Stimulated activated naive CD8-positive, alpha-beta T cell treated with anti-CD3 and anti-CD28 coated beads, Interleukin-15, amount 100 ng/mL, for 72 hours (primary cell): Measurements from ENCODE around the gene PRR27.
"Not testable (repeated sequence)": the region's sequence is repeated elsewhere in the genome, so short reads cannot be mapped to it uniquely, and the experiment has no call there.

Experiments used
- ATAC-seq: fragments of 150-1000 bp; cut with Tn5 transposase; 2 replicates; pipeline ENCODE4 v1.10.0; 2021; ENCODE audit warnings: mild to moderate bottlenecking, moderate library complexity
- DNase-seq, 2 donors: peaks; one replicate each; pipeline ENCODE4 v3.0.0; 2021 to 2022
- H3K27ac Mint-ChIP-seq, 2 donors: one replicate each; pipeline ENCODE4 v1.8.0; 2022; ENCODE audit warnings: mild to moderate bottlenecking in 2 of 2, mixed read lengths in 2 of 2, moderate library complexity in 2 of 2
- H3K27me3 Mint-ChIP-seq: one replicate; pipeline ENCODE4 v1.8.0; 2022; ENCODE audit warnings: mixed read lengths
- H3K4me1 Mint-ChIP-seq: one replicate; pipeline ENCODE4 v1.8.0; 2022; ENCODE audit warnings: mild to moderate bottlenecking, mixed read lengths
- H3K4me3 Mint-ChIP-seq, 2 donors: one replicate each; pipeline ENCODE4 v1.8.0; 2022; ENCODE audit warnings: mild to moderate bottlenecking in 2 of 2, mixed read lengths in 2 of 2, moderate library complexity in 1 of 2
- H3K9me3 Mint-ChIP-seq, 2 donors: one replicate each; pipeline ENCODE4 v1.8.0; 2022; ENCODE audit warnings: mixed read lengths in 2 of 2

Gene PRR27

GRCh38 chr4:70187216-70187615 is 33.2 kb downstream of the PRR27 start:
- Mint-ChIP-seq H3K9me3 (no peaks in the 10 kb centered on the region), H3K4me1 (no peaks in the 10 kb centered on the region), H3K27me3 (no peaks in the 10 kb centered on the region), H3K27ac (no peak overlapping the region), H3K4me3 (no peak overlapping the region)
- ATAC-seq (no peak), DNase-seq (no peak)

GRCh38 chr4:70190579-70190978 is 36.5 kb downstream of the PRR27 start:
- Mint-ChIP-seq H3K9me3 (no peaks in the 10 kb centered on the region), H3K27me3 (no peaks in the 10 kb centered on the region), H3K27ac (no peak overlapping the region), H3K4me3 (no peak overlapping the region), H3K4me1 (no peaks in the 10 kb centered on the region)
- DNase-seq (no peak), ATAC-seq (no peak)

GRCh38 chr4:70191647-70192046 is 37.6 kb downstream of the PRR27 start:
- H3K4me3 Mint-ChIP-seq, result no peak overlapping the region
- ATAC-seq, result no peak
- no peak for DNase-seq
- no peaks in the 10 kb centered on the region for H3K9me3 Mint-ChIP-seq
- H3K4me1 Mint-ChIP-seq, result no peaks in the 10 kb centered on the region
- no peak overlapping the region for H3K27ac Mint-ChIP-seq
- H3K27me3 Mint-ChIP-seq, result no peaks in the 10 kb centered on the region

GRCh38 chr4:70192895-70193294 is 38.9 kb downstream of the PRR27 start:
- H3K9me3 Mint-ChIP-seq, result no peaks in the 10 kb centered on the region
- no peaks in the 10 kb centered on the region for H3K27me3 Mint-ChIP-seq
- no peak overlapping the region for H3K4me3 Mint-ChIP-seq
- no peaks in the 10 kb centered on the region for H3K4me1 Mint-ChIP-seq
- H3K27ac Mint-ChIP-seq, result no peak overlapping the region
- ATAC-seq (no peak), DNase-seq (no peak)

GRCh38 chr4:70195425-70195824 is 41.4 kb downstream of the PRR27 start, which contains the start of gene ODAM:
Gene ODAM, plus strand, starts transcription at chr4:70195725. Its CDS starts 819 bp downstream, at chr4:70196544.
- no peak within 1 kb of the TSS for H3K4me3 Mint-ChIP-seq
- no peaks in the 10 kb centered on the region for H3K4me1 Mint-ChIP-seq
- no peaks in the 10 kb centered on the region for H3K9me3 Mint-ChIP-seq
- no peak within 1 kb of the TSS for H3K27ac Mint-ChIP-seq
- no peaks in the 10 kb centered on the region for H3K27me3 Mint-ChIP-seq
- DNase-seq (no peak), ATAC-seq (no peak)

GRCh38 chr4:70196857-70197256 is 42.8 kb downstream of the PRR27 start:
- Mint-ChIP-seq H3K4me1 (no peaks in the 10 kb centered on the region), H3K27me3 (no peaks in the 10 kb centered on the region), H3K4me3 (no peak overlapping the region), H3K9me3 (no peaks in the 10 kb centered on the region), H3K27ac (no peak overlapping the region)
- ATAC-seq (no peak), DNase-seq (no peak)

GRCh38 chr4:70197842-70198241 is 43.8 kb downstream of the PRR27 start:
- Mint-ChIP-seq H3K4me1 (no peaks in the 10 kb centered on the region), H3K27me3 (no peaks in the 10 kb centered on the region), H3K9me3 (no peaks in the 10 kb centered on the region), H3K4me3 (no peak overlapping the region), H3K27ac (no peak overlapping the region)
- ATAC-seq (no peak), DNase-seq (no peak)

- Mint-ChIP-seq H3K9me3 (no peaks in the 10 kb centered on the region), H3K27me3 (no peaks in the 10 kb centered on the region), H3K4me3 (no peak overlapping the region), H3K4me1 (no peaks in the 10 kb centered on the region), H3K27ac (no peak overlapping the region)
- DNase-seq, result no peak
- no peak for ATAC-seq
These were observed 49.6 kb downstream of the PRR27 start for GRCh38 chr4:70203601-70204000.

GRCh38 chr4:70212752-70213151 is 58.7 kb downstream of the PRR27 start:
- ATAC-seq, H3K27ac Mint-ChIP-seq, H3K4me1 Mint-ChIP-seq, H3K27me3 Mint-ChIP-seq, H3K4me3 Mint-ChIP-seq, H3K9me3 Mint-ChIP-seq, DNase-seq: not testable (repeated sequence)
